Measurements from ENCODE around the gene ANKRD16.

- TF ChIP-seq POLR2A (IDR thresholded peaks at IDR 0.05): no peak
- TF ChIP-seq POLR2AphosphoS5 (IDR thresholded peaks at IDR 0.05): no peak
- no peak for TF ChIP-seq CTCF (IDR thresholded peaks at IDR 0.05)
- TF ChIP-seq EP300 (IDR thresholded peaks at IDR 0.05): no peak
Observed at GRCh38 chr10:5935628-5936027, 45.9 kb upstream of the ANKRD16 start.

Data from stomach (tissue), 4 donors.